Suprapubic skin (tissue), 4 donors: Measurements from ENCODE around the gene LGALS3BP. TPM values are rescaled to one million over a fixed set of nuclear protein-coding genes. Genes with fewer than 3 reads are reported as not detected.
A peak's percentile ranks its signal among the peaks of the same experiment; 100 is the strongest.

Experiments
- DNase-seq, 2 donors: peaks; one replicate each; pipeline ENCODE4 v3.0.0-alpha.2; 2019; ENCODE audit warnings: low spot score in 2 of 2
- H3K27ac ChIP-seq: fragments of 200-600 bp; sonication (generic); one replicate; pipeline ENCODE4 v1.5.1; 2019
- H3K27me3 ChIP-seq: fragments of 200-600 bp; sonication (generic); one replicate; pipeline ENCODE4 v1.5.1; 2019
- H3K36me3 ChIP-seq: fragments of 200-600 bp; sonication (generic); one replicate; pipeline ENCODE4 v1.5.1; 2019
- H3K4me1 ChIP-seq: fragments of 200-600 bp; sonication (generic); one replicate; pipeline ENCODE4 v1.5.1; 2019
- H3K4me3 ChIP-seq: fragments of 200-600 bp; sonication (generic); one replicate; pipeline ENCODE4 v1.5.1; 2019; ENCODE audit warnings: mild to moderate bottlenecking
- H3K9me3 ChIP-seq: fragments of 200-600 bp; sonication (generic); one replicate; pipeline ENCODE4 v1.5.1; 2019
- EP300 ChIP-seq: sonication (generic); formaldehyde crosslinking; IDR thresholded peaks from one replicate; pipeline ENCODE4 v1.6.1; 2017; ENCODE audit warnings: antibody characterized with exemption
- POLR2A ChIP-seq, 2 donors: fragments of 450-650 bp; IDR thresholded peaks; one replicate each; pipeline ENCODE4 v1.6.1; 2017; ENCODE audit warnings: antibody characterized with exemption in 2 of 2, mild to moderate bottlenecking in 2 of 2, moderate library complexity in 2 of 2
- POLR2AphosphoS5 ChIP-seq, 3 donors: sonication (generic); formaldehyde crosslinking; IDR thresholded peaks; one replicate each; pipeline ENCODE4 v1.6.1; 2017; ENCODE audit warnings: antibody characterized with exemption in 3 of 3
- WGBS: methylation state at CpG from one replicate; pipeline ENCODE4 v1.1.5; 2018; 5-methylcytosine and 5-hydroxymethylcytosine counted together
- total RNA-seq, 4 donors: library from RNA; depleted of rRNA; stranded (reverse); fragments of >200 nt; gene quantifications; one replicate each; pipeline ENCODE4 v1.1.0, GENCODE V29; 2016
- TF ChIP-seq, protein P1 (sequence below), 2 donors: fragments of 200-600 bp in 1 of 2; fragments of 450-650 bp in 1 of 2; sonication (generic) in 1 of 2; IDR thresholded peaks; one replicate each; pipeline ENCODE4 v1.5.1; 2016 to 2019; ENCODE audit warnings: antibody characterized with exemption in 2 of 2, mild to moderate bottlenecking in 1 of 2, moderate library complexity in 1 of 2

LGALS3BP gene
- total RNA-seq, 4 donors from 2014 or later: 70.2 to 162 (median 105) TPM

DNA sequence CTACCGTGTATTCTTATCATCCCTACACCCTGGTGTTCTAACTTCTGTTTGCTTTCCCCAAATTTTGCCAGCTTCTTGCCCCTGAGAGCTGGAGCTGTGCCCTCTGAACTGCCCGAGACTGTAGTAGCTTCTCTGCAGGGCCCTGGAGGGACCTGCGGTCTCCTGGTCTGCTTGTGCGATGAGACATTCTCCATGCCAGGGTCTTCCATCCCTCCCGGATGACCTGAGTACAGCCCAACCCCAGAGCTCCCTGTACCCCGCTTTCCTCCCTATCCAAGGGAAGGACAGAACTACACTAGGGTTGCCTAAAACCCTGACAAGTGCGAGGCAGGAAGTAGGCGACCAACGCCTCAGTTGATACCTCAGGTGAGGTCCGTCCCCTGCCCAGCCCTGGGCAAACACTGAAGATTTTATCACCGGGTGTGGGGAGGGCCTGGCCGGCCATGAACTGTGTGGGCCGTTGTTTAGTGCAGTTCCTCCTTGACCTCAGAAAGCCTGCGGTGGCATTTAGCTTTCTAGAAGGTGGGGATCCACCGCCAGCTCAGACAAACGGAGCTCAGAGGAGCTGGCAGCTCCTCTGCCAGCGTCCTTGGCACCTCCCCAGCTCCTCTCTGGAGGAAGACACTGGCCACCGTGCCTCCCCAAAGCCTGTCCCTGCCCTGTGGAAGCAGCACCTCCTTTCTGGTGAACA, 16.2 kb upstream of the LGALS3BP start:
- Histone ChIP-seq H3K27ac (peak overlapping the region; percentile 31), H3K9me3 (no peaks in the 10 kb centered on the region), H3K36me3 (peaks cover 63% of the 10 kb centered on the region), H3K4me3 (no peak overlapping the region), H3K27me3 (no peaks in the 10 kb centered on the region), H3K4me1 (peaks cover 39% of the 10 kb centered on the region)
- TF ChIP-seq, protein P1, sequence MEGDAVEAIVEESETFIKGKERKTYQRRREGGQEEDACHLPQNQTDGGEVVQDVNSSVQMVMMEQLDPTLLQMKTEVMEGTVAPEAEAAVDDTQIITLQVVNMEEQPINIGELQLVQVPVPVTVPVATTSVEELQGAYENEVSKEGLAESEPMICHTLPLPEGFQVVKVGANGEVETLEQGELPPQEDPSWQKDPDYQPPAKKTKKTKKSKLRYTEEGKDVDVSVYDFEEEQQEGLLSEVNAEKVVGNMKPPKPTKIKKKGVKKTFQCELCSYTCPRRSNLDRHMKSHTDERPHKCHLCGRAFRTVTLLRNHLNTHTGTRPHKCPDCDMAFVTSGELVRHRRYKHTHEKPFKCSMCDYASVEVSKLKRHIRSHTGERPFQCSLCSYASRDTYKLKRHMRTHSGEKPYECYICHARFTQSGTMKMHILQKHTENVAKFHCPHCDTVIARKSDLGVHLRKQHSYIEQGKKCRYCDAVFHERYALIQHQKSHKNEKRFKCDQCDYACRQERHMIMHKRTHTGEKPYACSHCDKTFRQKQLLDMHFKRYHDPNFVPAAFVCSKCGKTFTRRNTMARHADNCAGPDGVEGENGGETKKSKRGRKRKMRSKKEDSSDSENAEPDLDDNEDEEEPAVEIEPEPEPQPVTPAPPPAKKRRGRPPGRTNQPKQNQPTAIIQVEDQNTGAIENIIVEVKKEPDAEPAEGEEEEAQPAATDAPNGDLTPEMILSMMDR (IDR thresholded peaks at IDR 0.05): no peak
- TF ChIP-seq POLR2A (IDR thresholded peaks at IDR 0.05) (no peak), EP300 (no peak), POLR2AphosphoS5 (IDR thresholded peaks at IDR 0.05) (no peak)
- peak; percentile 57 to 67 for DNase-seq
- WGBS: 58% methylated on average over 14 of the region's 18 CpGs

DNA sequence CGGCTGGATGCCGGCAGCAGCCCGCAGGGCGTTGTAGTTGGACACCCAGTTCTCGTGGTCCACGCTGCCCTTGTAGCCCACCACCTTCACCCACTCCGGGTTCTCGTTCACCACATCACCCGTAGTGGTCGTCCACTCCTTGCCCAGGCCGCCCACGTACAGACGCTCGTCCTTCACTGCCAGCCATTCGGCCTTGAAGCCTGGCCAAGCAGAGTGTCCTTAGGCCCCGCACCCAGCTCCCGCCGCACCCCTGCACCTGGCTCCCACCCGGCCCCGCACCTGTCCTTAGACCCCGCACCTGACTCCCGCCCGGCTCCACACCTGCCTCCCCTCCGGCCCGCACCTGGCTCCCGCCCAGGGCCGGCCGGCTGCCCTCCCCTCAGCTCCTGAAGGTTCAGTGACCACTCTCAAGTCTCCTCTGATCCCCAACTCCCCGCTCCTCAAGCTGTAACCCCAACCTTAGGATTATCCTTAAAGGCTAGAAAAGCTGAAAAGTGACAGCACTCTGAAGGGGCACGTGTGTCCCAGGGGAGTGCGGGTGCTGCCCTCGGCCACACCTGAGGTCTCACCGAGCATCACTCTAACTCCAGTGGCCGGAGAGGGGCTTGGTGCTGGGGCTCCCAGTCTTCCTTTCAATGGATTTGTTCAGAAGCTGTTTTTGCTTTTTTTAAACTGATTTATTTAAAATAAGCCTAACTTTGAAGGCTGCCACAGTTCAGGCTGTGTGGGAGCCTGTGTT, 15.5 kb upstream of the LGALS3BP start:
- peak; percentile 62 to 74 for DNase-seq
- no peak overlapping the region for H3K4me3 ChIP-seq
- H3K36me3 ChIP-seq: peaks cover 70% of the 10 kb centered on the region
- H3K4me1 ChIP-seq: peaks cover 39% of the 10 kb centered on the region
- 93% methylated on average over 34 of the region's 34 CpGs for WGBS
- no peaks in the 10 kb centered on the region for H3K27me3 ChIP-seq
- H3K27ac ChIP-seq: no peak overlapping the region
- H3K9me3 ChIP-seq: no peaks in the 10 kb centered on the region
- TF ChIP-seq, protein P1 (IDR thresholded peaks at IDR 0.05): no peak
- no peak for TF ChIP-seq POLR2A (IDR thresholded peaks at IDR 0.05)
- TF ChIP-seq POLR2AphosphoS5 (IDR thresholded peaks at IDR 0.05): no peak
- TF ChIP-seq EP300: no peak

DNA sequence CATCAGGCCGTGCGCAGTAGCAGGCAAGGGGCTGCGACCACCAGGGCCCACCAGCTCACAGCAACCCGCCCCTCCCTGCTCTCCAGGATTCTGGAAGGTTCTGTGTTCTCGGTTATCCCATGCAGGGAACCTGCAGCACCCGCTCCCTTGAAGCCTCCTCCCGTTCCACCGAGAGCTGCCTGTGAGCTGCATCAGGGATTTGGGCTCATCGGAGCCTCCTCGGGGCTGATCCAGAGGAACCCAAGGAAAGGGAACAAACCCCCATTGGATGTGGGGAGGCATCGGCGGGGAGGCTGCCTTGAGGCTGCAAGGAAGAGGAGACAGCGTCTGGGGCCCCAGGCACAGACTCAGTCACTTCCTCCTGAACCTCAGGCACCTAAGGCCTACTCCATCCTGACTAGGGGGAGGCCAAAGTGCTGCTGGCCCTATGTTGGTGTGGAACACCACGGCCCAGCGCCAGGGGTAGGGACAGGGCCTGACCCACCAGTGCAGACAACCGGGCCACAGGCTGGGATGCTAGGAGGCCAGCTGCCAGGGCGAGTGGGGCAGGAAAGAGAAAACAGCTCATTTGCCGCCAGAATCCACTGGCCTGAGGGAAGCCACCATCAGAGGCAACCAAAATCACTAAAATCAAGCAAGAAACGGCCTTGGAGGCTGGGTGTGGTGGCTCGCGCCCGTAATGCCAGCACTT, 14.4 kb upstream of the LGALS3BP start:
- DNase-seq: peak; percentile 55 to 71
- WGBS: 89% methylated on average over 18 of the region's 22 CpGs
- peaks cover 74% of the 10 kb centered on the region for H3K36me3 ChIP-seq

DNA sequence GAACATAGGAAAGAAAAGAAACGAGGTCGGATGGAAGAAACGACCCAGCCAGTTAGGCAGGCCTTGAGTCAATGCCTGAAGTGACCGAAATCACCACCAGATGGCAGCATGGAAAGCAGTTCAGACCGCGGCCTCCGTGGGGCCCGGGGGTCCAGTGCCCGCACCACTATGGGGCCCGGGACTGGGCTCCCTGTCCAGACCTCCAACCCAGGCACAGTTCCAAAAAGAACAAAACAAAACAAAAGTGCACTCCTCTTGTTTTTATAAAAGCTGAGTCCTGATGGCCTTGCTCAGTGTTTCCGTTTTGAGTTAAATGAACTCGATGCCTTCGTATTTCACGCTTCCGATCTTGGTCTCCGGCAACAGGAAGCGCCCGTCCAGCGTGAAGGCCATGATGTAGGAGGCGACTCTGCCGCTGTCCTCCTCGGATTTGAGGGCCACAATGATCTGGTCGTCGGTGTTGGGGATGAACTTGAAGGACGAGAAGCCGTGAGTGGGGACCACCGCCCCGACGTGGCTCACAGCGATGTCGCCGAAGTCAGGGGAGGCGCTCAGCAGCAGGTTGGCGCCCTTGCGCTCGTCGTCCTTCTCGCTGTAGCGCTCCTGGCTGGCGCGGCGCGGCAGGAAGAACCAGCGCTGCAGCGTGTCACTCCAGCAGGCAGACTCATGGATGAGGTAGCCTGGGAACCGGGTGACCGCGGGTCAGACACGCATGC, 13.7 kb upstream of the LGALS3BP start:
- Histone ChIP-seq H3K9me3 (no peaks in the 10 kb centered on the region), H3K36me3 (peaks cover 74% of the 10 kb centered on the region), H3K27ac (no peak overlapping the region), H3K4me1 (peaks cover 32% of the 10 kb centered on the region), H3K27me3 (no peaks in the 10 kb centered on the region), H3K4me3 (no peak overlapping the region)
- peak; percentile 76 to 80 for DNase-seq
- TF ChIP-seq POLR2AphosphoS5 (IDR thresholded peaks at IDR 0.05): no peak
- TF ChIP-seq, protein P1 (IDR thresholded peaks at IDR 0.05): peak; percentile 57 to 79
- no peak for TF ChIP-seq POLR2A (IDR thresholded peaks at IDR 0.05)
- no peak for TF ChIP-seq EP300
- 77% methylated on average over 48 of the region's 49 CpGs for WGBS

More for the DNA sequence above, 14.4 kb upstream of the LGALS3BP start:
- no peak for TF ChIP-seq EP300
- TF ChIP-seq POLR2A (IDR thresholded peaks at IDR 0.05): no peak
- no peak for TF ChIP-seq POLR2AphosphoS5 (IDR thresholded peaks at IDR 0.05)
- TF ChIP-seq, protein P1 (IDR thresholded peaks at IDR 0.05): no peak
- H3K9me3 ChIP-seq: no peaks in the 10 kb centered on the region
- peaks cover 39% of the 10 kb centered on the region for H3K4me1 ChIP-seq
- H3K27me3 ChIP-seq: no peaks in the 10 kb centered on the region
- no peak overlapping the region for H3K27ac ChIP-seq
- no peak overlapping the region for H3K4me3 ChIP-seq
